Measurements from ENCODE around the gene MAP4.

Gene MAP4

DNA sequence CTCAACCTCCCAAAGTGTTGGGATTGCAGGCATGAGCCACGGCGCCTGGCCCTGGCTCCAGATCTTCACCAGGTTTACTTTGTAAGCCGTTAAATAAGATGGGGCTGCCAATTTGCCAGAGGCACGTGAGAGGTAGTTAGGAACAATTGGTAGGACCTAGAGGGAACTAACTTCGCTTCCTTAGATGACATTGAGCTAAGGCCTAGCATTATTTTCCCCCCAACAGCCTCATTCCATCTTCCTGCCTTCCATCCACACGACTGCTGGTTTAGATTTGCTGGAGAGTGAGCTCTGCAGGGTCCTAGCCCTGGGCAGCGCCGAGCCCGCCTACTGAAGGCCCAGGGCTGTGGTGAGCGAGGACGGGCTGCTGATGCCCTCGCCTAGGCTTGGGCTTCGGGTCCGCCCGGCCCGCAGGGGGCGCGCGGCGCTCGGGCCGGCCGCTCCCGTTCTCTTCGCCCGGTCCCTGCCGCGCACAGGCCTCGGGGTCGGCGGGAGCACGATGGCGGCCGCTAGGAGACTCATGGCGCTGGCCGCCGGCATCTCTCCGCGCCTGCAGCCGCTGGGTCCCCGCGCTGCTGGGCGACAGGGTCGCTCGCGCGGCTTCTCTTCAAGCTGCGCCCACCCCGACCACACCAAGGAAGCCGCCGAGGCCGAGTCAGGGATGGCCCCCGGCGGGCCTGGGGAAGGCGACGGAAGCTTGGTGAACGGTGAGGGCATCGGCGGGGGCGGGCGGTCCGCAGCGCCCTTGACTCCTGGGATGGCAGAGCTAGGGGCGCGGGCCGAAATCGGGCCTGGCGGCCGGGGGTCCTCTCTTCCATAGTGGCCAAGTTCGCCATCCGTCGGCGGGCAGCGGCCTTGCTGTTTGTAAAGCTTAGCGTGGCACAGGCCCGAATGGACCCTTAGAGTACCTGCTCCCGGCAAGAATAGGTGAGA, 191.4 kb downstream of the MAP4 start:
- DNase-seq: peak; percentile 71

DNA sequence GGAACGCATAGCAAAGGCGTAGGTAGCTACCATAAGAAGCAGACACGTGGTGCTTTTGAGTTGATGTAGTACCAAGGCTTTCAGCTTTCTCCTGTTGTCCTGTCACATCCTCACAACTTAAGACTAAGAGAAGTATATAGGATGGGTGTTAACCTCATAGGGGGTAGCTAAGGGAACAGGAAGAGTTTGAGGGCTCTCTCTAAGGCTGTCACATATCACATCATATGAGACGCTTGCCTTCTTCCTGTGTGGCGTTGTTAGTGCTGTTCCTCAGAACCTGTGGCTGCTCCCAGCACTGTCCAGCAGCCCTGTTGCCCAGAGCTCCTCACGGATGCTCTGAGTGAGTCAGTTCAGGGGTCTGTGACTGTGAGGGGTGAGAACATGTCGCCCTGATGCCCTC, 198.6 kb downstream of the MAP4 start:
- DNase-seq: no peak

DNA sequence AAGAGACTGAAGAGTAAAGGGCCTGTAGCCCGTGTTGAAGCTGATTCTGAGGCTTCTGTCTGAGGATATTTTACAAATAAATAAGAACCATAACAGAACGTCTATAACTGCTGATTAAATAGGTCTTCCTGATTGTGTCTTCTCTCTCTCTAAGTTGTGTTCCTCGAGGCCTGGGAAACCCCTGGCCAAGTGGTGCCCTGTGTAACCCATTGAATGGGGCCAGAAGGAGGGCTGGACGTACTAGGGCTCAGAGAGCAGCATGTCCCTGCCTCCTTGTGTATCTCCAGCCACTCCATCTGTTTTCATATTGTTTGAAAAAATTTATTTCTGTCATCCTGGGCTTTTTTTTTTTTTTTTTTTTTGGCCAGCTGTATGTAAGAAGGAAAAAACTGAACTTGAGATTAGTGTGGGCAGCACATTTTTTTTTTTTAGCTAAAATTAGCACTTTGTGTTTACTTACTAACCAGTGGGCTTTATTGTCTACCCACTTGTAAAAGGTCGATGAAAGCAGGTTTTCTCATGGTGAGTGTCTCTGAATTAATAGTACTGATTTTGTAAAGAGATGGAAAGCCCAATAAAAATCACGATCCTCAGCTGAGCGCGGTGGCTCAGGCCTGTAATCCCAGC, 202.6 kb downstream of the MAP4 start:
- no peak for DNase-seq

DNA sequence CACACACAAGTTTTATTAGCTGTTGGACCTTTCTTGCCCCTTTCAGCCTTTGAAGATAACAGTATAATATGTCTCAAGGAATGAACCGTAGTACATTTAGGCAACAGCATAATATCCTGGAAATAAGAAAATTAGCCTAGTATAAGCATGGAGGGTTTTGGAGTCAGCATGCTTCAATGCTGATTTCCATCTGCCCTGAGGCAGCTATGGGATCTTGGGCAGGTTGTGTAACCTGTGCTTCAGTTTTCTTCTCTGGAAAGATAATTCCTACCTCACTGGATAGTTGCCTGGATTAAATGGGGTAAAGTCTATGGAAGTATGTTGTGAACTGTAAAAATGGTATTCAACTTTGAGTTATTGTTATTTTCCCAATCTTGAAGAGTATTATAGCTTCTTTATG, 211.6 kb downstream of the MAP4 start:
- DNase-seq: no peak

DNA sequence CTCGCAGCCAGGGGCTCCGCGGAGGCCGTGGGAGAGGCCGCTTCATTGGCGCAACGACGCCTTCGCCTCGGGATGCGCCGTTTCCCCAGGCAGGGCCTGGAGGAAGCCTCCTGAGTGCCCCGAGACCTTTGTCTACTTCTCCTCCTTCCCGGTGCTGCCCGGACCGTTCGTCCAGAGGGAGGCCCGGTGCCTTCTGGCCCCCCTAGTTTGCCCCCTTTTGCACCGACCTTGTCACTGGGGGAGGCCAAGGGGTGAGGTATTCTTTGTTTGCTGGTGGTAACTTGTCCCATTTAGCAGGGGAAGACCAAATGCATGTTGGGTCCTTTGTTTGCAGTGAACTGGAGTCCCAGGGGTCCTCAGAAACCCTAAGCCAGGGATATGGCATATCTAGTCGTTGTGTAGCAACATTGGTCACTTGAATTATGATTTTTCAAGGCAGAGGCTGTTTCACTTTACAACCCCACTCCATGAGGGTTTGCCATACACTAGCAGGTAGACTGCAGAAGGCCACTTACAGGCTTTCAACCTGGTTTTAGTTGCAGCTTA, 212.7 kb downstream of the MAP4 start:
- DNase-seq: no peak

DNA sequence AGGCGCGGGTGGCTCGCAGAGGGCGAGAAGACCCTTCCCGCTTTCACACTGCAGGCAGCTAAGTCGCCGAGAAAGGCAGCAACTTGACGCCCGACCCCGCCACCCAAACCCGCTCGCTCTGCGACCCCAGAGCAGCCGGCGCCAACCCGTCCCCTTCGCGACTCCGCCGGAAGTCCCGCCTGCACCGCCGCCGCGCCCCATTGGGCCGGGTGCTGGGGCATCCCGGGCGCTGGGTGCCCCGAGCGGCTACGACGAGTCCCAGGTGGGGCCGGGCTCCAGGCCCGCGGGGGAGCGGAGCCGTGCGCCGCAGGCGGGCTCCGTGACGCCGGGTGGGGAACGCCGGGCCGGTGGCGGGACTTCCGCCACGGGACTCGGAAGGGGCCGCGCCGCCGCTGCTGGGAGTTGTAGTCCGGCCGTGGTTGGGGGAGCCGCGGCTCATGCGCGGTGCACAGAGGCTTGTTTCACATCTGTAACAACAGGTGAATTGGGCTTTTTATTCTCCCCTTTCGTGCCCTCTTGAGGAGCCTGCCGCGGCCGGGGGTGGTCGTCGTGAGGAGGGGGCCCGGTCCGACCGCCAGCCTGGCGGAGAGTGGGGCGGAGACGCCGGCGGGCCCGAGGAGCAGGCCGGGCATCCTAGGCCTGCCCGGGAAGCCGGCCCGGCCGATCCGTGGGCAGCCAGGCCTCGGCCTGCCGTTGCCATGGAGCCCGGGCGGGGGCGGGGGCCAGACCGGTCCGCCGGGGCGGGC, 213.3 kb downstream of the MAP4 start, which contains the start of gene DHX30:
DHX30 (plus strand) TSS at position 405 of the 746 bp plus-strand sequence. CDS start 7,546 bp downstream, outside the sequence.
- DNase-seq: peak; percentile 82
